Right lobe of liver (tissue), 4 donors: ENCODE measurements around the gene XAGE2.

Experiments
- POLR2A ChIP-seq: fragments of 450-650 bp; IDR thresholded peaks from one replicate; pipeline ENCODE4 v1.6.1; 2017; ENCODE audit warnings: antibody characterized with exemption, mild to moderate bottlenecking
- TF ChIP-seq, protein P1 (sequence below), 4 donors: fragments of 200-600 bp in 3 of 4; fragments of 450-650 bp in 1 of 4; IDR thresholded peaks; one replicate each; pipeline versions ENCODE4 v1.5.1 to v1.8.0; 2016 to 2022; ENCODE audit warnings: antibody characterized with exemption in 4 of 4, mild to moderate bottlenecking in 2 of 4
- donor health status: DM: no; HTN: no; CAD: no.
- donor health status: DM: no; HTN: no; CAD: no.
- donor health status: DM: no; HTN: yes; CAD: no.

DNA sequence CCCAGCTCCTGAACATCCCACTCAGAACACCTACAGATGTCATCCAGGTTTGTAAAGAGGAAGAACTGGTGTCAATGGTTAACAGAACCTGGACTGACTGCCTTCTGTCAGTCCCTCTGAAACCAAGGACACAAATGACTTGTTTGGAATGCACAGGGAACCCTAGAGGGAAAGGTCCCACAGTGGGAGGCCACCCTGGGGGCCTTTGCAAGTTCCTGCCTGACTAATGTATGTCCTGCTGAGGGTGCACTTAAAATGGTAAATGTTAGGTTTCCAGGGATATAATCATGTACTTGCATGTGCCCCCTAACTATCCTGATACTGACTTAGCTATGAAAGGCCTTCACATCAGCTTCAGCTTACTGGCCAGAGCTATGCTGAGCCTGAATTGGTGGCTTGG lies 15.0 kb upstream of the XAGE2 start:
- TF ChIP-seq, protein P1, sequence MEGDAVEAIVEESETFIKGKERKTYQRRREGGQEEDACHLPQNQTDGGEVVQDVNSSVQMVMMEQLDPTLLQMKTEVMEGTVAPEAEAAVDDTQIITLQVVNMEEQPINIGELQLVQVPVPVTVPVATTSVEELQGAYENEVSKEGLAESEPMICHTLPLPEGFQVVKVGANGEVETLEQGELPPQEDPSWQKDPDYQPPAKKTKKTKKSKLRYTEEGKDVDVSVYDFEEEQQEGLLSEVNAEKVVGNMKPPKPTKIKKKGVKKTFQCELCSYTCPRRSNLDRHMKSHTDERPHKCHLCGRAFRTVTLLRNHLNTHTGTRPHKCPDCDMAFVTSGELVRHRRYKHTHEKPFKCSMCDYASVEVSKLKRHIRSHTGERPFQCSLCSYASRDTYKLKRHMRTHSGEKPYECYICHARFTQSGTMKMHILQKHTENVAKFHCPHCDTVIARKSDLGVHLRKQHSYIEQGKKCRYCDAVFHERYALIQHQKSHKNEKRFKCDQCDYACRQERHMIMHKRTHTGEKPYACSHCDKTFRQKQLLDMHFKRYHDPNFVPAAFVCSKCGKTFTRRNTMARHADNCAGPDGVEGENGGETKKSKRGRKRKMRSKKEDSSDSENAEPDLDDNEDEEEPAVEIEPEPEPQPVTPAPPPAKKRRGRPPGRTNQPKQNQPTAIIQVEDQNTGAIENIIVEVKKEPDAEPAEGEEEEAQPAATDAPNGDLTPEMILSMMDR (IDR thresholded peaks at IDR 0.05), result no peak
- TF ChIP-seq POLR2A, result no peak
